Cardiac fibroblast (primary cell): ENCODE measurements around the gene CRACR2A.

Experiments used
- DNase-seq, 2 donors: peaks; one replicate each; pipeline versions ENCODE4 v3.0.0 to v3.0.0-alpha.2; 2010; ENCODE audit warnings: low read depth in 2 of 2
- H3K4me3 ChIP-seq, 2 donors: replicated peaks in 1 of 2; 1 replicate in 1 of 2; 2 replicates in 1 of 2; pipeline ENCODE4 v1.5.1; 2011; ENCODE audit warnings: low read depth in 2 of 2, low read length in 2 of 2, mild to moderate bottlenecking in 2 of 2, moderate library complexity in 1 of 2
- TF ChIP-seq, protein P1 (sequence below): IDR thresholded peaks from one replicate; pipeline ENCODE4 v1.5.1; 2011; ENCODE audit warnings: low read depth, mild to moderate bottlenecking, low read length, inconsistent platforms

Gene CRACR2A

DNA sequence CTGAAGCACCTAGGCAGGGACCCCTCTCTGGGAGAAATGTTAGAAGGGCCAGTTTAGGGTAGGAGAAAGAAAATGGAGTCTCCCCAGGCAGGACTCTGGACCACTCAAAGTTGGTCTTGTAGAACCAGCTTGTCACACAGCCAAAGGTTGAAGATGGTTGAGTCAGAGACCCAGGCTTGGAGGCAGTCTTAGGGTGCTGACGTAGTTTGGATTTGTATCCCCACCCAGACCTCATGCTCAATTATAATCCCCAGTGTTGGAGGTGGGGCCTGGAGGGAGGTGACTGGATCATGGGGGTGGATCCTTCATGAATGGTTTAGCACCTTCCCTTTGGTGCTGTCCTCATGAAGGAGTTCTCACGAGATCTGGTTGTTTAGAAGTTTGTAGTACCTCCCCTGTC, 121.2 kb downstream of the CRACR2A start:
- TF ChIP-seq, protein P1, sequence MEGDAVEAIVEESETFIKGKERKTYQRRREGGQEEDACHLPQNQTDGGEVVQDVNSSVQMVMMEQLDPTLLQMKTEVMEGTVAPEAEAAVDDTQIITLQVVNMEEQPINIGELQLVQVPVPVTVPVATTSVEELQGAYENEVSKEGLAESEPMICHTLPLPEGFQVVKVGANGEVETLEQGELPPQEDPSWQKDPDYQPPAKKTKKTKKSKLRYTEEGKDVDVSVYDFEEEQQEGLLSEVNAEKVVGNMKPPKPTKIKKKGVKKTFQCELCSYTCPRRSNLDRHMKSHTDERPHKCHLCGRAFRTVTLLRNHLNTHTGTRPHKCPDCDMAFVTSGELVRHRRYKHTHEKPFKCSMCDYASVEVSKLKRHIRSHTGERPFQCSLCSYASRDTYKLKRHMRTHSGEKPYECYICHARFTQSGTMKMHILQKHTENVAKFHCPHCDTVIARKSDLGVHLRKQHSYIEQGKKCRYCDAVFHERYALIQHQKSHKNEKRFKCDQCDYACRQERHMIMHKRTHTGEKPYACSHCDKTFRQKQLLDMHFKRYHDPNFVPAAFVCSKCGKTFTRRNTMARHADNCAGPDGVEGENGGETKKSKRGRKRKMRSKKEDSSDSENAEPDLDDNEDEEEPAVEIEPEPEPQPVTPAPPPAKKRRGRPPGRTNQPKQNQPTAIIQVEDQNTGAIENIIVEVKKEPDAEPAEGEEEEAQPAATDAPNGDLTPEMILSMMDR: no peak
- DNase-seq: no peak
- H3K4me3 ChIP-seq: no peak overlapping the region

DNA sequence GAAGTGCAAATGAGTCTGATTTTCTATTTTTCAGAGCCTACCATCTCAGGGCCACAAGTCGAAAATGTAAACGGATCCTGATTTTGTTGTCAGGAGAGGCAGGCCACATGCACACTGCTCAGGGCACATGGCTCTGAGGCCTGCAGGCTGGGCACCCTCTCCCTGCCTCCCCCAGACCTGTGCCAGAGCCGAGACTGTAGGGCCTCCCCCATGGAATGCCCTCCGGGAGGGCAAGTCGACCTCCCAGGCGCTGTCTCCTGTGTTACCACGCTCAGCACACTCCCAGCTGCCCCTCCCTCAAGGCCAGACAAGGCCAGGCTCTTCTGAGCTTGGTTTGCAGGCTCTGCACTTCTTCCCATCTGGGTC, 121.7 kb downstream of the CRACR2A start:
- no peak overlapping the region for H3K4me3 ChIP-seq
- no peak for DNase-seq
- TF ChIP-seq, protein P1: no peak

DNA sequence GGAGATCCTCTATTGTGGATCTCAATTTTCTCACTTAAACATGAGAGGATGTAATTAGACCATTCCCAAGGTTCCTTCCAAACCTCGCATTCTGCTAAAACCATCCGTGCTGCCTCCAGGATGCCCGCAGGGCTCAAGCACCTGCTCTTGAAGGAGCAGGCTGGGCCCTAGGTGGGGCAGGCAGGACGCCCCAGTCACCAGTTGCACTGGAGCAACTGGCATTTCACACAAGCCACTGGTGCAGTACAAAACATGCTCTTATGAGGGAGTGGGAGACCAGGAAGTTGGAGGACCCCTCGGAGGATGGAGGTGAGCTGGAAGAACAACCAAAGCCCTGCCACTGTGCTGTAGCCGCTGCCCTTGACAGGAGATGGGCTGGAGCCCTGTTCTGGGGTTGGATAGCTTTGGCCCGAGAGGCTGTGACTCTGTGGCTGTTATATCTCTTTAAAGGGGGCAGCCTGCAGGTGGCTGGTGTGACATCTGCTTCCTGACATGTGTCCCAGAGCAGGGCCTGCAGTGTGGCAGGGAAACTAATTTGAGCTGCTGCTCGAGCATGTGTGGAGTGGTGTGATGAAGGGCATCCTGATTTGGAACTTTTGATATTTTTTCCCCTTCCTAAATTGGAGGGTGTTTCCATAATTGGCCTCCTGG, 122.2 kb downstream of the CRACR2A start:
- no peak for DNase-seq
- no peak overlapping the region for H3K4me3 ChIP-seq
- TF ChIP-seq, protein P1: no peak

DNA sequence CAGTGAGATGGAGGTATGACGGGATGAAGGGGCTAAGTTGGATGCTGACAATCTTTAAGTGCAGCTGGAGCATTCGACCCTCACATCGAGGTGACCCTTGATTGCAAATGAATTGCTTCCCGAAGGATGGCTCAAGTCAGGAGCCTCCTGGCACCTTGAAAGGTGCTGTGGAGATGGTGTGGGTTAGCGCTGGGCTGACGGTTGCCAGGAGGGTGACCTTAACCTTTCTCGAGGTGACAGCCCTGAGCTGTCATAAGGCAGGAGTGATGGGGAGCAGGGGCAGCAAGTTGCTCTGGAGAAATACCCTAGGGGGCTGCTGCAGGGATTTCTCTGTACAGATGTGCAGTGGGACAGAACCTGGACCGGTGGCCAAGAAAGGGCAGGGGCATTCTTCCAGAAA, 122.8 kb downstream of the CRACR2A start:
- TF ChIP-seq, protein P1: no peak
- no peak overlapping the region for H3K4me3 ChIP-seq
- DNase-seq: no peak

DNA sequence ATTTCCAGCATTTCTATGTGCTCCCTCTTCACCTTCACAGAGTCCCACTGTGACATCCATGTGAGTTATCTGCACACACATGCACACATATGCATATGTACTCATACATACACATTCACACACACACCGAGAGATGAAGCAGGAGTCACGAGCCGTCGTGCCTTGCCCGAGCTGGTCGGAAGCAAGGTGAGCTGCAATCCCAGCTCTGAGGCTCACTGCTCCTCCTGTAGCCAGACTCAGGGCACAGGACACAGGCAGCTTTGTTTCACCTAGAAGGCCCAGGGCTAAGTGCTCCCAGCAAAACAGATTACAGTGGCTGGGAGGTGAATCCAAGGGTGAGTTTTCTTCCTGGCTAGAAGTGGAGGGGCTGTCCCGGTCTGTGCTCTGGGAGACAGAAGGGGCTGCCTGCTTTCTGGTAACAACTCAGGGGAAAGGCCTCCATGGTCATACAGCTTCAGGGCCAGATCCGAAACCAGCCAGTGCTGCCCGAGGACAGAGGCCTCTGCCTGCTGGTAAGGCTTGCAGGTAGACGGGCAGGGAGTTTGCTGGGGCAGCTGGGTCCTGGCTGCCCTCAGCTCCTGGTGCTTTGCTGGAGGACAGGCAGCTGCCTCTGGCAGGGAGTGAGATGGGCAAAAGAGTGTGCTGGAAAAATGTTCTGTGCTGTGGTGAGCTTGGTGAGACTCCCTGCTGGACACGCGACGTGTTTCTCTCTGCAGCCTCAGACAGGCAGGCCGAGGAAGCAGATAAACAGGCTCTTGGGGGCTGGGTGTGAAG, 123.7 kb downstream of the CRACR2A start:
- H3K4me3 ChIP-seq: no peak overlapping the region
- DNase-seq: no peak
- TF ChIP-seq, protein P1: no peak

DNA sequence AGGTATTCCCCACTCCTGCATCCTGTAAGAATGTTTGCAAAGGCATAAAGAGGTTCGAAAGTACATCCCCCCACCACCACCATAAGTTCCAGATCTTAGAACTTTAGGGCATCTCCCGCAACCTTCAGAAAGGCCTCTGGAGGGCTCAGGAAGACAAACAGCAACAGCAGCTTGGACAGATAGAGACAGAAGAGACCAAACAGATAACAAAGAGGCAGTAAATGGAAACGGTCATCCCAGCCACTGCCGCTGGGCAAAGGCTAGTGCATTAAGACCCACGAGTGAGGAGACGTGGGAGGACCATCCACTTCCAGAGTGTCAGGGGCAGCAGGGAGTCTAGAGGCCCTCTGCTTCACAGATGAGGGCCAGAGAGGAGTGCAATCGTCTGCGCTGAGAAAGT, 124.3 kb downstream of the CRACR2A start:
- DNase-seq: no peak
- no peak overlapping the region for H3K4me3 ChIP-seq
- TF ChIP-seq, protein P1: no peak
